Uterus (tissue), 2 donors: ENCODE measurements around the gene DENND1A.

Experiments
- POLR2A ChIP-seq, 2 donors: fragments of 450-650 bp; IDR thresholded peaks; one replicate each; pipeline ENCODE4 v1.6.1; 2016; ENCODE audit warnings: antibody characterized with exemption in 2 of 2, mild to moderate bottlenecking in 1 of 2, moderate library complexity in 1 of 2
- TF ChIP-seq, protein P1 (sequence below), 4 experiments: fragments of 200-600 bp in 2 of 4; fragments of 450-650 bp in 2 of 4; sonication (generic) in 2 of 4; IDR thresholded peaks; one replicate each; pipeline ENCODE4 v1.5.1; 2016 to 2019; ENCODE audit warnings: antibody characterized with exemption in 4 of 4, mild to moderate bottlenecking in 2 of 4, moderate library complexity in 1 of 4

DNA sequence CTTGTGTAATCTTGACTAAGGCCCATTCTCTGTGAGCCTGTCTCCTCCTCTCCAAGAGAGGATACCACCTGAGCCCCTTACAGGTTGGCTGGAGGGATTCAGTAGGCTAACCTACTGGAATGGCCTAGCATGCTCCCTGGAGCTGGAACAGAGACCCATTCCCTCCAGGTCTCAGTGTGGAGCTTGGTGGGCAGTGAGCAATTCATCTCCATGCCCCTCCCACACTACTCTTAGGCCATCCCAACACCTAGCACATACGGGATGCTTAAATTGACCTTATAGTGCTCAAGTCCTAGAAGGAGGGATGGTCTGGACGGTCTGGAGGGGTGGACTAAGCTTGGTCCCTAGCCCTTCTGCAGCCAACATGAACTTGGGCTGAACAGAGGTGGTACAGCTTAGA, 498.3 kb downstream of the DENND1A start:
- no peak for TF ChIP-seq POLR2A (IDR thresholded peaks at IDR 0.05)
- TF ChIP-seq, protein P1, sequence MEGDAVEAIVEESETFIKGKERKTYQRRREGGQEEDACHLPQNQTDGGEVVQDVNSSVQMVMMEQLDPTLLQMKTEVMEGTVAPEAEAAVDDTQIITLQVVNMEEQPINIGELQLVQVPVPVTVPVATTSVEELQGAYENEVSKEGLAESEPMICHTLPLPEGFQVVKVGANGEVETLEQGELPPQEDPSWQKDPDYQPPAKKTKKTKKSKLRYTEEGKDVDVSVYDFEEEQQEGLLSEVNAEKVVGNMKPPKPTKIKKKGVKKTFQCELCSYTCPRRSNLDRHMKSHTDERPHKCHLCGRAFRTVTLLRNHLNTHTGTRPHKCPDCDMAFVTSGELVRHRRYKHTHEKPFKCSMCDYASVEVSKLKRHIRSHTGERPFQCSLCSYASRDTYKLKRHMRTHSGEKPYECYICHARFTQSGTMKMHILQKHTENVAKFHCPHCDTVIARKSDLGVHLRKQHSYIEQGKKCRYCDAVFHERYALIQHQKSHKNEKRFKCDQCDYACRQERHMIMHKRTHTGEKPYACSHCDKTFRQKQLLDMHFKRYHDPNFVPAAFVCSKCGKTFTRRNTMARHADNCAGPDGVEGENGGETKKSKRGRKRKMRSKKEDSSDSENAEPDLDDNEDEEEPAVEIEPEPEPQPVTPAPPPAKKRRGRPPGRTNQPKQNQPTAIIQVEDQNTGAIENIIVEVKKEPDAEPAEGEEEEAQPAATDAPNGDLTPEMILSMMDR (IDR thresholded peaks at IDR 0.05), result no peak
